ENCODE measurements around the gene NOCT.

DNA sequence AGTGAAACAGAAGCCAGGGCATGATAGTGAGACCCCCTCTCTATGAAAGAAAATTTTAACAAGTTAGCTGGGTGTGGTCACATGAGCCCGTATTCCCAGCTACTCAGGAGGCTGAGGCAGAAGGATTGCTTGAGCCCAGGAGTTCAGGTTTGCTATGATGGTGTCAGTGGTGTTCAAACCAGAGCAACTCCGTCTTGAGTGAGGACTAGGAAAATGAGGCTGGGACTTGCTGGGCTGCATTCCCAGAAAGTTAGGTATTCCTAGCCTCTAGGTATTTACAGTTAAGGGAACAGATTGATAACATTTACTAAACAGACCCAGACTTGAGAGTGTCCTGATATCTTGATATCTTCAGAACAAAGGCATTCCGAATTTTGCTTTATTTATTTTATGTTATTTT lies 37.0 kb upstream of the NOCT start:
- TF ChIP-seq, protein P1, sequence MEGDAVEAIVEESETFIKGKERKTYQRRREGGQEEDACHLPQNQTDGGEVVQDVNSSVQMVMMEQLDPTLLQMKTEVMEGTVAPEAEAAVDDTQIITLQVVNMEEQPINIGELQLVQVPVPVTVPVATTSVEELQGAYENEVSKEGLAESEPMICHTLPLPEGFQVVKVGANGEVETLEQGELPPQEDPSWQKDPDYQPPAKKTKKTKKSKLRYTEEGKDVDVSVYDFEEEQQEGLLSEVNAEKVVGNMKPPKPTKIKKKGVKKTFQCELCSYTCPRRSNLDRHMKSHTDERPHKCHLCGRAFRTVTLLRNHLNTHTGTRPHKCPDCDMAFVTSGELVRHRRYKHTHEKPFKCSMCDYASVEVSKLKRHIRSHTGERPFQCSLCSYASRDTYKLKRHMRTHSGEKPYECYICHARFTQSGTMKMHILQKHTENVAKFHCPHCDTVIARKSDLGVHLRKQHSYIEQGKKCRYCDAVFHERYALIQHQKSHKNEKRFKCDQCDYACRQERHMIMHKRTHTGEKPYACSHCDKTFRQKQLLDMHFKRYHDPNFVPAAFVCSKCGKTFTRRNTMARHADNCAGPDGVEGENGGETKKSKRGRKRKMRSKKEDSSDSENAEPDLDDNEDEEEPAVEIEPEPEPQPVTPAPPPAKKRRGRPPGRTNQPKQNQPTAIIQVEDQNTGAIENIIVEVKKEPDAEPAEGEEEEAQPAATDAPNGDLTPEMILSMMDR (conservative IDR thresholded peaks at IDR 0.05; ENCODE audit: low read depth in 2 of 2): no peak
- TF ChIP-seq, protein P2, sequence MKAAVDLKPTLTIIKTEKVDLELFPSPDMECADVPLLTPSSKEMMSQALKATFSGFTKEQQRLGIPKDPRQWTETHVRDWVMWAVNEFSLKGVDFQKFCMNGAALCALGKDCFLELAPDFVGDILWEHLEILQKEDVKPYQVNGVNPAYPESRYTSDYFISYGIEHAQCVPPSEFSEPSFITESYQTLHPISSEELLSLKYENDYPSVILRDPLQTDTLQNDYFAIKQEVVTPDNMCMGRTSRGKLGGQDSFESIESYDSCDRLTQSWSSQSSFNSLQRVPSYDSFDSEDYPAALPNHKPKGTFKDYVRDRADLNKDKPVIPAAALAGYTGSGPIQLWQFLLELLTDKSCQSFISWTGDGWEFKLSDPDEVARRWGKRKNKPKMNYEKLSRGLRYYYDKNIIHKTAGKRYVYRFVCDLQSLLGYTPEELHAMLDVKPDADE (IDR thresholded peaks at IDR 0.05): no peak
- TF ChIP-seq POLR2AphosphoS5 (IDR thresholded peaks at IDR 0.05; ENCODE audit: low read depth) (no peak), CREB1 (CRISPR knock-in tag; IDR thresholded peaks at IDR 0.05; ENCODE audit: low read depth) (no peak), EZH2 (IDR thresholded peaks at IDR 0.05; ENCODE audit: low read depth, unreplicated experiment) (no peak), NANOG (IDR thresholded peaks at IDR 0.05; ENCODE audit: borderline replicate concordance) (no peak), EZH2phosphoT487 (IDR thresholded peaks at IDR 0.05; ENCODE audit: unreplicated experiment) (no peak)
- TF ChIP-seq, protein P3, sequence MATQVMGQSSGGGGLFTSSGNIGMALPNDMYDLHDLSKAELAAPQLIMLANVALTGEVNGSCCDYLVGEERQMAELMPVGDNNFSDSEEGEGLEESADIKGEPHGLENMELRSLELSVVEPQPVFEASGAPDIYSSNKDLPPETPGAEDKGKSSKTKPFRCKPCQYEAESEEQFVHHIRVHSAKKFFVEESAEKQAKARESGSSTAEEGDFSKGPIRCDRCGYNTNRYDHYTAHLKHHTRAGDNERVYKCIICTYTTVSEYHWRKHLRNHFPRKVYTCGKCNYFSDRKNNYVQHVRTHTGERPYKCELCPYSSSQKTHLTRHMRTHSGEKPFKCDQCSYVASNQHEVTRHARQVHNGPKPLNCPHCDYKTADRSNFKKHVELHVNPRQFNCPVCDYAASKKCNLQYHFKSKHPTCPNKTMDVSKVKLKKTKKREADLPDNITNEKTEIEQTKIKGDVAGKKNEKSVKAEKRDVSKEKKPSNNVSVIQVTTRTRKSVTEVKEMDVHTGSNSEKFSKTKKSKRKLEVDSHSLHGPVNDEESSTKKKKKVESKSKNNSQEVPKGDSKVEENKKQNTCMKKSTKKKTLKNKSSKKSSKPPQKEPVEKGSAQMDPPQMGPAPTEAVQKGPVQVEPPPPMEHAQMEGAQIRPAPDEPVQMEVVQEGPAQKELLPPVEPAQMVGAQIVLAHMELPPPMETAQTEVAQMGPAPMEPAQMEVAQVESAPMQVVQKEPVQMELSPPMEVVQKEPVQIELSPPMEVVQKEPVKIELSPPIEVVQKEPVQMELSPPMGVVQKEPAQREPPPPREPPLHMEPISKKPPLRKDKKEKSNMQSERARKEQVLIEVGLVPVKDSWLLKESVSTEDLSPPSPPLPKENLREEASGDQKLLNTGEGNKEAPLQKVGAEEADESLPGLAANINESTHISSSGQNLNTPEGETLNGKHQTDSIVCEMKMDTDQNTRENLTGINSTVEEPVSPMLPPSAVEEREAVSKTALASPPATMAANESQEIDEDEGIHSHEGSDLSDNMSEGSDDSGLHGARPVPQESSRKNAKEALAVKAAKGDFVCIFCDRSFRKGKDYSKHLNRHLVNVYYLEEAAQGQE (IDR thresholded peaks at IDR 0.05; ENCODE audit: unreplicated experiment): no peak
- TF ChIP-seq, protein P4, sequence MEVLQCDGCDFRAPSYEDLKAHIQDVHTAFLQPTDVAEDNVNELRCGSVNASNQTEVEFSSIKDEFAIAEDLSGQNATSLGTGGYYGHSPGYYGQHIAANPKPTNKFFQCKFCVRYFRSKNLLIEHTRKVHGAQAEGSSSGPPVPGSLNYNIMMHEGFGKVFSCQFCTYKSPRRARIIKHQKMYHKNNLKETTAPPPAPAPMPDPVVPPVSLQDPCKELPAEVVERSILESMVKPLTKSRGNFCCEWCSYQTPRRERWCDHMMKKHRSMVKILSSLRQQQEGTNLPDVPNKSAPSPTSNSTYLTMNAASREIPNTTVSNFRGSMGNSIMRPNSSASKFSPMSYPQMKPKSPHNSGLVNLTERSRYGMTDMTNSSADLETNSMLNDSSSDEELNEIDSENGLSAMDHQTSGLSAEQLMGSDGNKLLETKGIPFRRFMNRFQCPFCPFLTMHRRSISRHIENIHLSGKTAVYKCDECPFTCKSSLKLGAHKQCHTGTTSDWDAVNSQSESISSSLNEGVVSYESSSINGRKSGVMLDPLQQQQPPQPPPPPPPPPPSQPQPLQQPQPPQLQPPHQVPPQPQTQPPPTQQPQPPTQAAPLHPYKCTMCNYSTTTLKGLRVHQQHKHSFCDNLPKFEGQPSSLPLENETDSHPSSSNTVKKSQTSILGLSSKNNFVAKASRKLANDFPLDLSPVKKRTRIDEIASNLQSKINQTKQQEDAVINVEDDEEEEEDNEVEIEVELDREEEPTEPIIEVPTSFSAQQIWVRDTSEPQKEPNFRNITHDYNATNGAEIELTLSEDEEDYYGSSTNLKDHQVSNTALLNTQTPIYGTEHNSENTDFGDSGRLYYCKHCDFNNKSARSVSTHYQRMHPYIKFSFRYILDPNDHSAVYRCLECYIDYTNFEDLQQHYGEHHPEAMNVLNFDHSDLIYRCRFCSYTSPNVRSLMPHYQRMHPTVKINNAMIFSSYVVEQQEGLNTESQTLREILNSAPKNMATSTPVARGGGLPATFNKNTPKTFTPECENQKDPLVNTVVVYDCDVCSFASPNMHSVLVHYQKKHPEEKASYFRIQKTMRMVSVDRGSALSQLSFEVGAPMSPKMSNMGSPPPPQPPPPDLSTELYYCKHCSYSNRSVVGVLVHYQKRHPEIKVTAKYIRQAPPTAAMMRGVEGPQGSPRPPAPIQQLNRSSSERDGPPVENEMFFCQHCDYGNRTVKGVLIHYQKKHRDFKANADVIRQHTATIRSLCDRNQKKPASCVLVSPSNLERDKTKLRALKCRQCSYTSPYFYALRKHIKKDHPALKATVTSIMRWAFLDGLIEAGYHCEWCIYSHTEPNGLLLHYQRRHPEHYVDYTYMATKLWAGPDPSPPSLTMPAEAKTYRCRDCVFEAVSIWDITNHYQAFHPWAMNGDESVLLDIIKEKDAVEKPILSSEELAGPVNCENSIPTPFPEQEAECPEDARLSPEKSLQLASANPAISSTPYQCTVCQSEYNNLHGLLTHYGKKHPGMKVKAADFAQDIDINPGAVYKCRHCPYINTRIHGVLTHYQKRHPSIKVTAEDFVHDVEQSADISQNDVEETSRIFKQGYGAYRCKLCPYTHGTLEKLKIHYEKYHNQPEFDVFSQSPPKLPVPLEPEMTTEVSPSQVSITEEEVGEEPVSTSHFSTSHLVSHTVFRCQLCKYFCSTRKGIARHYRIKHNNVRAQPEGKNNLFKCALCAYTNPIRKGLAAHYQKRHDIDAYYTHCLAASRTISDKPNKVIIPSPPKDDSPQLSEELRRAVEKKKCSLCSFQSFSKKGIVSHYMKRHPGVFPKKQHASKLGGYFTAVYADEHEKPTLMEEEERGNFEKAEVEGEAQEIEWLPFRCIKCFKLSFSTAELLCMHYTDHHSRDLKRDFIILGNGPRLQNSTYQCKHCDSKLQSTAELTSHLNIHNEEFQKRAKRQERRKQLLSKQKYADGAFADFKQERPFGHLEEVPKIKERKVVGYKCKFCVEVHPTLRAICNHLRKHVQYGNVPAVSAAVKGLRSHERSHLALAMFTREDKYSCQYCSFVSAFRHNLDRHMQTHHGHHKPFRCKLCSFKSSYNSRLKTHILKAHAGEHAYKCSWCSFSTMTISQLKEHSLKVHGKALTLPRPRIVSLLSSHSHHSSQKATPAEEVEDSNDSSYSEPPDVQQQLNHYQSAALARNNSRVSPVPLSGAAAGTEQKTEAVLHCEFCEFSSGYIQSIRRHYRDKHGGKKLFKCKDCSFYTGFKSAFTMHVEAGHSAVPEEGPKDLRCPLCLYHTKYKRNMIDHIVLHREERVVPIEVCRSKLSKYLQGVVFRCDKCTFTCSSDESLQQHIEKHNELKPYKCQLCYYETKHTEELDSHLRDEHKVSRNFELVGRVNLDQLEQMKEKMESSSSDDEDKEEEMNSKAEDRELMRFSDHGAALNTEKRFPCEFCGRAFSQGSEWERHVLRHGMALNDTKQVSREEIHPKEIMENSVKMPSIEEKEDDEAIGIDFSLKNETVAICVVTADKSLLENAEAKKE (CRISPR knock-in tag; IDR thresholded peaks at IDR 0.05): no peak
